Glutamatergic neuron (in vitro differentiated cells): ENCODE measurements around the gene RGS6. TPM values are rescaled to one million over a fixed set of nuclear protein-coding genes. Genes with fewer than 3 reads are reported as not detected.

ENCODE experiments used
- DNase-seq: peaks from one replicate; pipeline ENCODE4 v3.0.0; 2022
- H3K27ac Mint-ChIP-seq: one replicate; pipeline ENCODE4 v1.8.0; 2020; ENCODE audit warnings: mild to moderate bottlenecking, mixed read lengths, inconsistent platforms; ENCODE audit not compliant: unreplicated experiment
- H3K27me3 Mint-ChIP-seq: one replicate; pipeline ENCODE4 v1.8.0; 2020; ENCODE audit warnings: mild to moderate bottlenecking, moderate library complexity, mixed read lengths, inconsistent platforms; ENCODE audit not compliant: unreplicated experiment
- H3K36me3 Mint-ChIP-seq: one replicate; pipeline ENCODE4 v1.8.0; 2020; ENCODE audit warnings: mild to moderate bottlenecking, mixed read lengths, inconsistent platforms; ENCODE audit not compliant: unreplicated experiment
- H3K4me1 Mint-ChIP-seq: one replicate; pipeline ENCODE4 v1.8.0; 2020; ENCODE audit warnings: mild to moderate bottlenecking, low read depth, mixed read lengths, inconsistent platforms; ENCODE audit not compliant: unreplicated experiment
- H3K4me3 Mint-ChIP-seq: one replicate; pipeline ENCODE4 v1.8.0; 2020; ENCODE audit warnings: mild to moderate bottlenecking, mixed read lengths, inconsistent platforms; ENCODE audit not compliant: unreplicated experiment
- H3K9me3 Mint-ChIP-seq: one replicate; pipeline ENCODE4 v1.8.0; 2020; ENCODE audit warnings: mild to moderate bottlenecking, moderate library complexity, mixed read lengths, inconsistent platforms; ENCODE audit not compliant: unreplicated experiment
- CTCF ChIP-seq: fragments of 200-600 bp; sonication (generic); IDR thresholded peaks from one replicate; pipeline ENCODE4 v1.5.0; 2021; ENCODE audit not compliant: partially characterized antibody, unreplicated experiment
- microRNA-seq: library from miRNA; unstranded; fragments of <30 nt; microRNA quantifications from one replicate; pipeline ENCODE4, GENCODE V29; 2020; ENCODE audit not compliant: unreplicated experiment
- total RNA-seq: library from RNA; stranded (reverse); fragmentation: NEBNext Ultra II Directional; extraction: Animal tissue kit (Norgen Biotek cat#: 25700); gene quantifications from one replicate; pipeline ENCODE4 v1.2.1, GENCODE V29; 2021; ENCODE audit not compliant: unreplicated experiment

RGS6 gene
- total RNA-seq, 1 donor from 2014 or later = 1.2 TPM

- no peaks in the 10 kb centered on the region for H3K36me3 Mint-ChIP-seq
- H3K4me3 Mint-ChIP-seq = no peak overlapping the region
- H3K27me3 Mint-ChIP-seq = peaks cover 10% of the 10 kb centered on the region
- no peak for TF ChIP-seq CTCF
- peaks cover 26% of the 10 kb centered on the region for H3K4me1 Mint-ChIP-seq
- no peak for DNase-seq
- peaks cover 5% of the 10 kb centered on the region for H3K9me3 Mint-ChIP-seq
- no peak overlapping the region for H3K27ac Mint-ChIP-seq
These were observed 682.1 kb downstream of the RGS6 start for GRCh38 chr14:72614365-72614764.

GRCh38 chr14:72614891-72615415 is 682.7 kb downstream of the RGS6 start:
- Mint-ChIP-seq H3K9me3 (peaks cover 5% of the 10 kb centered on the region), H3K4me3 (no peak overlapping the region), H3K4me1 (peaks cover 26% of the 10 kb centered on the region), H3K27ac (no peak overlapping the region), H3K27me3 (peaks cover 10% of the 10 kb centered on the region), H3K36me3 (no peaks in the 10 kb centered on the region)
- no peak for TF ChIP-seq CTCF
- DNase-seq = no peak

- peaks cover 10% of the 10 kb centered on the region for H3K27me3 Mint-ChIP-seq
- peaks cover 5% of the 10 kb centered on the region for H3K9me3 Mint-ChIP-seq
- H3K4me3 Mint-ChIP-seq = no peak overlapping the region
- peaks cover 26% of the 10 kb centered on the region for H3K4me1 Mint-ChIP-seq
- H3K27ac Mint-ChIP-seq = no peak overlapping the region
- no peak for TF ChIP-seq CTCF
- DNase-seq = no peak
- H3K36me3 Mint-ChIP-seq = no peaks in the 10 kb centered on the region
These were observed 683.4 kb downstream of the RGS6 start for GRCh38 chr14:72615451-72616121.

Small RNA genes within 50 kb of the gene (microRNA-seq; reads per million reads assigned to microRNA genes)
- gene MIR7843 = not detected
